ENCODE measurements around the gene RAB3B. TPM values are rescaled to one million over a fixed set of nuclear protein-coding genes. Genes with fewer than 3 reads are reported as not detected.

The RAB3B gene
- total and polyA plus RNA-seq, 2 of the 4 experiments (the other 2 are of a cell fraction) = 33.6 to 78.5 TPM

- dilution Hi-C loops (cut with HindIII; ENCODE audit: low sequenced_read_pairs, unreplicated experiment) = no loop called here
- no peaks in the 10 kb centered on the region for H3K9me3 ChIP-seq (ENCODE audit: control insufficient read depth, insufficient read depth, low read length)
- CTCF ChIA-PET = no interaction called here
- H2BK15ac ChIP-seq (ENCODE audit: low read depth, low read length) = no peak overlapping the region
- no peaks in the 10 kb centered on the region for H3K27me3 ChIP-seq (ENCODE audit: control insufficient read depth, insufficient read depth, low read length)
- no peak overlapping the region for H3K27ac ChIP-seq (ENCODE audit: insufficient read depth, low read length)
- in situ Hi-C loops (cut with MboI; ENCODE audit: low sequenced_read_pairs) = no loop called here
- H3K4me2 ChIP-seq (ENCODE audit: low read depth, low read length) = no peak overlapping the region
- ATAC-seq (ENCODE audit: low read depth) = no peak
- no peak overlapping the region for H2AK5ac ChIP-seq (ENCODE audit: low read depth, low read length)
- 100% methylated on average over 2 of the region's 4 CpGs; no CpG with 5 or more reads in 1 of the 2 experiments for WGBS, 2 experiments (ENCODE audit: extremely low coverage in 2 of 2, insufficient read length in 1 of 2)
- no peaks in the 10 kb centered on the region for H4K20me1 ChIP-seq (ENCODE audit: insufficient read depth, low read length)
- peaks cover 17% of the 10 kb centered on the region for H3K9me1 ChIP-seq (ENCODE audit: insufficient read depth, low read length)
- no peak overlapping the region for H2AFZ ChIP-seq (replicated peaks; ENCODE audit: low read length, poor library complexity)
- no peak overlapping the region for H3K23ac ChIP-seq (ENCODE audit: low read depth, low read length)
- H2BK5ac ChIP-seq (ENCODE audit: low read depth, low read length, poor library complexity, severe bottlenecking) = no peak overlapping the region
- H3K4me1 ChIP-seq (ENCODE audit: control insufficient read depth, insufficient read depth, low read length) = peaks cover 22% of the 10 kb centered on the region
- H3K14ac ChIP-seq (replicated peaks; ENCODE audit: low read depth, low read length) = no peak overlapping the region
- H2BK120ac ChIP-seq (ENCODE audit: low read depth, low read length) = no peak overlapping the region
- no peak for DNase-seq
- BruUV-seq (replicated peaks) = no TSS peak
- no peak overlapping the region for H3K4ac ChIP-seq (ENCODE audit: low read depth, low read length)
- no peak overlapping the region for H3K9ac ChIP-seq (ENCODE audit: low read depth, low read length)
- peaks cover 11% of the 10 kb centered on the region for H3K36me3 ChIP-seq (ENCODE audit: control insufficient read depth, insufficient read depth, low read length)
- H3K56ac ChIP-seq (ENCODE audit: extremely low read depth, insufficient read depth, low read length) = no peak overlapping the region
- H2BK20ac ChIP-seq (ENCODE audit: low read depth, low read length) = no peak overlapping the region
- peaks cover 39 to 95% of the 10 kb centered on the region in 2 experiments for H3K79me1 ChIP-seq (ENCODE audit: low read depth in 1 of 2, low read length in 2 of 2)
- H4K5ac ChIP-seq (ENCODE audit: low read depth, low read length) = no peak overlapping the region
- no peak overlapping the region for H2AK9ac ChIP-seq (replicated peaks; ENCODE audit: low read depth, low read length, poor library complexity)
- no peak overlapping the region for H3K18ac ChIP-seq (ENCODE audit: low read depth, low read length)
- H3K4me3 ChIP-seq (ENCODE audit: insufficient read depth, low read depth, low read length) = no peak overlapping the region
- intact Hi-C loops (cut with micrococcal nuclease) = loop anchor here (5.0 kb wide), 1 partner anchor 43 kb away; no protein-coding TSS in a partner anchor
- no peak overlapping the region for H4K91ac ChIP-seq (ENCODE audit: insufficient read depth, low read depth, low read length)
- H4K8ac ChIP-seq (ENCODE audit: low read depth in 2 of 2, low read length in 2 of 2) = no peak overlapping the region
- POLR2A ChIA-PET (ENCODE audit: unreplicated experiment) = interaction anchor here (0.6 kb wide), 1 partner anchor 124 kb away, joined by 3 read pairs; no protein-coding TSS in a partner anchor
- TF ChIP-seq NFE2L2 (IDR thresholded peaks at IDR 0.05; ENCODE audit: low read depth, low read length) (no peak), RFX5 (IDR thresholded peaks at IDR 0.05; ENCODE audit: low read depth, low read length) (no peak), POLR2A (IDR thresholded peaks at IDR 0.05; ENCODE audit: low read depth, low read length) (no peak), MAFK (IDR thresholded peaks at IDR 0.05; ENCODE audit: low read depth, low read length) (no peak), CEBPB (IDR thresholded peaks at IDR 0.05; ENCODE audit: low read depth, low read length) (no peak), FOS (IDR thresholded peaks at IDR 0.05; ENCODE audit: low read depth, low read length) (no peak), CHD1 (IDR thresholded peaks at IDR 0.05; ENCODE audit: low read depth, low read length) (no peak), BHLHE40 (IDR thresholded peaks at IDR 0.05; ENCODE audit: low read depth, low read length) (no peak), SMC3 (IDR thresholded peaks at IDR 0.05; ENCODE audit: low read depth, low read length) (no peak), MAZ (IDR thresholded peaks at IDR 0.05; ENCODE audit: borderline replicate concordance, low read depth, low read length) (no peak), RAD21 (IDR thresholded peaks at IDR 0.05; ENCODE audit: low read length) (no peak), ELK1 (IDR thresholded peaks at IDR 0.05; ENCODE audit: borderline replicate concordance, low read depth, low read length) (no peak), MXI1 (IDR thresholded peaks at IDR 0.05; ENCODE audit: borderline replicate concordance, low read depth, low read length) (no peak)
Observed at GRCh38 chr1:51950701-51951100, 39.8 kb downstream of the RAB3B start.

All from IMR-90 (cell line).